Measurements from ENCODE around the gene ITGA6. TPM values are rescaled to one million over a fixed set of nuclear protein-coding genes. Genes with fewer than 3 reads are reported as not detected.

The ITGA6 gene
- total and polyA plus RNA-seq, 2 donors (not counting 1 experiment from before 2014, with no cell fraction given): 6.4 to 19.8 TPM

DNA sequence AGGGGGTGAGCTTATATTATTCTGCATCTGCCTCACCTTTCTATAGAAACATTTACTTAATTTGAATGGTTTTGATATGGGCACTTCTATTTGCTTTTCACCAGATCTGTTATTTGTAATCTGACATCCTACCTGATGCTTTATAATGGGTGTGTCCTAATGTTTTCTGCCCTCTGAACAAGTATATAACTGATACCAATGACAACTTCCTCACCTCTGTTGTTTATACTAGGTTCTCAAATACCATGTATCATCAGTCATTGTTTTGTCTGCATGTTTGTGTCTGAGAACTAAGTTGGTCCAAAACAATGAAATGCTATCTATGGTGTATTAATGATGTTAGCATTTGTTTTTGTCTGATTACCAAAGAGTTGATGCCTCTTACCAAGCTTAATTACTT is 45.8 kb downstream of the ITGA6 start:
- H3K79me2 ChIP-seq (ENCODE audit: control insufficient read depth, insufficient read depth, low read length): no peaks in the 10 kb centered on the region
- H3K9ac ChIP-seq (ENCODE audit: insufficient read depth, low read length): no peak overlapping the region
- H3K36me3 ChIP-seq (ENCODE audit: control insufficient read depth, insufficient read depth, low read length): no peaks in the 10 kb centered on the region
- no peak overlapping the region for H3K4me2 ChIP-seq (ENCODE audit: extremely low read depth, insufficient read depth, low read length)
- H3K27me3 ChIP-seq (ENCODE audit: control insufficient read depth, insufficient read depth, low read length): no peaks in the 10 kb centered on the region
- DNase-seq (ENCODE audit: low read depth in 2 of 2): no peak
- no peak overlapping the region for H2AFZ ChIP-seq (ENCODE audit: low read length)
- H3K4me1 ChIP-seq (ENCODE audit: control insufficient read depth, extremely low read depth, insufficient read depth, low read length): no peaks in the 10 kb centered on the region
- H3K9me3 ChIP-seq (ENCODE audit: control insufficient read depth, insufficient read depth, low read depth, low read length): no peaks in the 10 kb centered on the region
- no peak overlapping the region for H3K4me3 ChIP-seq (replicated peaks in 1 of 4; ENCODE audit: control extremely low read depth in 1 of 4, insufficient read depth in 1 of 4, low read depth in 3 of 4, low read length in 4 of 4)
- TF ChIP-seq EZH2 (IDR thresholded peaks at IDR 0.05; ENCODE audit: low read length, missing control alignments) (no peak), CTCF (conservative IDR thresholded peaks at IDR 0.05 in 1 of 2, IDR thresholded peaks at IDR 0.05 in 1 of 2; ENCODE audit: low read depth in 1 of 2, low read length in 2 of 2) (no peak)
- H3K27ac ChIP-seq (ENCODE audit: insufficient read depth, low read length): no peak overlapping the region
- H4K20me1 ChIP-seq (ENCODE audit: control insufficient read depth, extremely low read depth, insufficient read depth, low read length): no peaks in the 10 kb centered on the region

- Histone ChIP-seq H2AFZ (ENCODE audit: low read length) (no peak overlapping the region), H3K4me1 (ENCODE audit: control insufficient read depth, extremely low read depth, insufficient read depth, low read length) (peaks cover 6% of the 10 kb centered on the region), H4K20me1 (ENCODE audit: control insufficient read depth, extremely low read depth, insufficient read depth, low read length) (no peaks in the 10 kb centered on the region), H3K4me3 (replicated peaks in 1 of 4; ENCODE audit: control extremely low read depth in 1 of 4, insufficient read depth in 1 of 4, low read depth in 3 of 4, low read length in 4 of 4) (no peak overlapping the region), H3K79me2 (ENCODE audit: control insufficient read depth, insufficient read depth, low read length) (no peaks in the 10 kb centered on the region), H3K36me3 (ENCODE audit: control insufficient read depth, insufficient read depth, low read length) (no peaks in the 10 kb centered on the region), H3K9ac (ENCODE audit: insufficient read depth, low read length) (no peak overlapping the region), H3K9me3 (ENCODE audit: control insufficient read depth, insufficient read depth, low read depth, low read length) (no peaks in the 10 kb centered on the region), H3K4me2 (ENCODE audit: extremely low read depth, insufficient read depth, low read length) (no peak overlapping the region), H3K27ac (ENCODE audit: insufficient read depth, low read length) (no peak overlapping the region), H3K27me3 (ENCODE audit: control insufficient read depth, insufficient read depth, low read length) (no peaks in the 10 kb centered on the region)
- TF ChIP-seq CTCF (conservative IDR thresholded peaks at IDR 0.05 in 1 of 2, IDR thresholded peaks at IDR 0.05 in 1 of 2; ENCODE audit: low read depth in 1 of 2, low read length in 2 of 2): no peak
- TF ChIP-seq EZH2 (IDR thresholded peaks at IDR 0.05; ENCODE audit: low read length, missing control alignments): no peak
- no peak for DNase-seq (ENCODE audit: low read depth in 2 of 2)
These were observed 51.0 kb downstream of the ITGA6 start for GRCh38 chr2:172478353-172478752.

DNA sequence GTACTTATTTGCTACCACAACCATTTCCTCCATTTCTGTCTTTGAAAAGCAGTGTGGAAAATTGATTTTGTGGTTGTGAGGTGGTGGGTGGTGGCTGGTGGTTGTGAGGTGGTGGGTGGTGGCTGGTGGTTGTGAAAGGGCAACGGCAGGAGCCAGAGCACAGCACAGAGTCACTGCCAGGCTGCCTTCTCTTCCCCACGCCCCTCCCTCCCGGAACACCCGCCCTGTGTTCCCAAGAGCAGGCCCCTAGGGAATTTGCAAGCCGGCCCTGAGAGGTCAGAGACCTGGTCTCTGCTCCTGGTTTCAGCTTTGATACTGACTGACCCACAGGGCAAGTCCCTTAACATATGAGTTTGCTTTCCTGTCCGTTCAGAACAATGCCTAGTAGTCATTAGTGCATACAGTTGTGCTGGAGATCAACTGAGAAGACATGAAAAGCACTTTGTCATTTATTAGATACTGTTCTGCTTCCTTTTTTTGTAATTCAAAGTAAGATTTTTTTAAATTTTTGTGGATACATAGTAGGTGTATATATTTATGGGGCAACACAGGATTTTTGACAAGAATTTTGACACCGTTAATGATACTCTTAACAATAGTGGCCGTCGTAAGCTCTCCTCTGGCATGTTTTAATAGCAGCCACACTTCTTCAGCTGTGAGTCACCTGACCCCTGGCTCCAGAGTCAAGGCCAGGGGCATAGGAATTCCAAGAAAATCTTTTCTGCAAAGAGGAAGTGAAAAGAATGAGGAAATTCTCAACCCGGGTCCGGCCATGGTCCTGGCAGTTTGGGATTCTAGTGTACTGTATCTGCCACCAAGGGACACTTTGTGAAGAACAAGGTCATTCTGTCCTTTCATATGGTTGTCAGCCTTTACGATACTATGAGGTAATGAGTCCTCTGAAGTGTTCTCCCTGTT is 53.2 kb downstream of the ITGA6 start:
- DNase-seq (ENCODE audit: low read depth in 2 of 2): peak; percentile 38 to 52
- Histone ChIP-seq H3K27ac (ENCODE audit: insufficient read depth, low read length) (no peak overlapping the region), H3K4me3 (replicated peaks in 1 of 4; ENCODE audit: control extremely low read depth in 1 of 4, insufficient read depth in 1 of 4, low read depth in 3 of 4, low read length in 4 of 4) (no peak overlapping the region), H3K9me3 (ENCODE audit: control insufficient read depth, insufficient read depth, low read depth, low read length) (no peaks in the 10 kb centered on the region), H2AFZ (ENCODE audit: low read length) (no peak overlapping the region), H3K4me2 (ENCODE audit: extremely low read depth, insufficient read depth, low read length) (no peak overlapping the region), H3K36me3 (ENCODE audit: control insufficient read depth, insufficient read depth, low read length) (no peaks in the 10 kb centered on the region), H3K9ac (ENCODE audit: insufficient read depth, low read length) (no peak overlapping the region), H3K4me1 (ENCODE audit: control insufficient read depth, extremely low read depth, insufficient read depth, low read length) (peaks cover 6% of the 10 kb centered on the region), H4K20me1 (ENCODE audit: control insufficient read depth, extremely low read depth, insufficient read depth, low read length) (no peaks in the 10 kb centered on the region), H3K27me3 (ENCODE audit: control insufficient read depth, insufficient read depth, low read length) (no peaks in the 10 kb centered on the region), H3K79me2 (ENCODE audit: control insufficient read depth, insufficient read depth, low read length) (no peaks in the 10 kb centered on the region)
- no peak for TF ChIP-seq CTCF (conservative IDR thresholded peaks at IDR 0.05 in 1 of 2, IDR thresholded peaks at IDR 0.05 in 1 of 2; ENCODE audit: low read depth in 1 of 2, low read length in 2 of 2)
- no peak for TF ChIP-seq EZH2 (IDR thresholded peaks at IDR 0.05; ENCODE audit: low read length, missing control alignments)

Measured in fibroblast of lung (primary cell).